HUES6 (cell line): ENCODE data around the gene OLFML3.

ENCODE experiments used
- H3K27ac ChIP-seq: 2 replicates; pipeline ENCODE4 v1.7.0; 2013; ENCODE audit warnings: low read depth, mild to moderate bottlenecking, low read length, inconsistent platforms
- H3K27me3 ChIP-seq: 2 replicates; pipeline ENCODE4 v1.6.1; 2013; ENCODE audit warnings: low read length; ENCODE audit not compliant: control insufficient read depth, insufficient read depth
- H3K36me3 ChIP-seq: 2 replicates; pipeline ENCODE4 v1.6.1; 2013; ENCODE audit warnings: low read length; ENCODE audit not compliant: control insufficient read depth, insufficient read depth
- H3K4me1 ChIP-seq: 2 replicates; pipeline ENCODE4 v1.6.1; 2013; ENCODE audit warnings: low read length; ENCODE audit not compliant: control insufficient read depth, insufficient read depth
- H3K4me3 ChIP-seq: 2 replicates; pipeline ENCODE4 v1.5.1; 2013; ENCODE audit warnings: low read depth, low read length
- H3K9ac ChIP-seq: one replicate; pipeline ENCODE4 v1.6.1; 2013; ENCODE audit warnings: mild to moderate bottlenecking, low read length
- H3K9me3 ChIP-seq: 2 replicates; pipeline ENCODE4 v1.6.1; 2013; ENCODE audit warnings: low read depth, low read length; ENCODE audit not compliant: control insufficient read depth, insufficient read depth

Gene OLFML3

GRCh38 chr1:113950908-113951307 lies 28.4 kb upstream of the OLFML3 start:
- H3K27me3 ChIP-seq, result no peaks in the 10 kb centered on the region
- no peak overlapping the region for H3K27ac ChIP-seq
- H3K9ac ChIP-seq, result no peak overlapping the region
- H3K4me3 ChIP-seq, result no peak overlapping the region
- peaks cover 12% of the 10 kb centered on the region for H3K36me3 ChIP-seq
- no peaks in the 10 kb centered on the region for H3K9me3 ChIP-seq
- H3K4me1 ChIP-seq, result peaks cover 20% of the 10 kb centered on the region

DNA sequence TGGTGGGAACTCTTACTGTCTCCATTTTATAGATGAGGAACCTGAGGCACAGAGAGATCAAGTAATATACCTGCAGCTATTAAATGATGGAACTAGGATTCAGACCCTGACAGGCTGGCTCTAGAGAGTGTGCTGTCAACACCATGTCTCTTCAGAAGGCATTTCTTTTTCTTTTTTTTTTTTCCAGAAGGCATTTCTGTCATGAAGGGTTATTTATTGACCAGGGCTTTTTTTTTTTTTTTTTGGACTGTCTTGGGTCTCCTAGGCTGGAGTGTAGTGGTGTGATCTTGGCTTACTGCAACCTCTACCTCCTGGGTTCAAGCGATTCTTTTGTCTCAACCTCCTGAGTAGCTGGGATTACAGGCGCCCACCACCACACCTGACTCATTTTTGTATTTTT lies 27.6 kb upstream of the OLFML3 start:
- peaks cover 18% of the 10 kb centered on the region for H3K36me3 ChIP-seq
- H3K27ac ChIP-seq, result no peak overlapping the region
- no peaks in the 10 kb centered on the region for H3K9me3 ChIP-seq
- H3K9ac ChIP-seq, result no peak overlapping the region
- H3K4me1 ChIP-seq, result peaks cover 15% of the 10 kb centered on the region
- H3K4me3 ChIP-seq, result no peak overlapping the region
- no peaks in the 10 kb centered on the region for H3K27me3 ChIP-seq

- Histone ChIP-seq H3K9me3 (no peaks in the 10 kb centered on the region), H3K4me1 (no peaks in the 10 kb centered on the region), H3K27me3 (no peaks in the 10 kb centered on the region), H3K4me3 (no peak overlapping the region), H3K36me3 (peaks cover 63% of the 10 kb centered on the region), H3K27ac (no peak overlapping the region), H3K9ac (no peak overlapping the region)
Measured at GRCh38 chr1:113957984-113958383, 21.3 kb upstream of the OLFML3 start.

GRCh38 chr1:113958691-113959090 lies 20.6 kb upstream of the OLFML3 start:
- H3K36me3 ChIP-seq, result peaks cover 68% of the 10 kb centered on the region
- no peak overlapping the region for H3K27ac ChIP-seq
- no peak overlapping the region for H3K4me3 ChIP-seq
- no peaks in the 10 kb centered on the region for H3K27me3 ChIP-seq
- H3K9me3 ChIP-seq, result no peaks in the 10 kb centered on the region
- H3K9ac ChIP-seq, result no peak overlapping the region
- no peaks in the 10 kb centered on the region for H3K4me1 ChIP-seq

- Histone ChIP-seq H3K9me3 (no peaks in the 10 kb centered on the region), H3K4me1 (no peaks in the 10 kb centered on the region; the same call in 1 of the 2 replicates), H3K36me3 (peaks cover 76% of the 10 kb centered on the region), H3K27ac (no peak overlapping the region), H3K27me3 (no peaks in the 10 kb centered on the region), H3K9ac (no peak overlapping the region), H3K4me3 (no peak overlapping the region)
Measured at GRCh38 chr1:113963281-113963906, 15.9 kb upstream of the OLFML3 start.

- no peak overlapping the region for H3K9ac ChIP-seq
- H3K27ac ChIP-seq, result no peak overlapping the region
- H3K27me3 ChIP-seq, result no peaks in the 10 kb centered on the region
- H3K9me3 ChIP-seq, result no peaks in the 10 kb centered on the region
- H3K4me1 ChIP-seq, result no peaks in the 10 kb centered on the region; the same call in 1 of the 2 replicates
- no peak overlapping the region for H3K4me3 ChIP-seq
- H3K36me3 ChIP-seq, result peaks cover 81% of the 10 kb centered on the region
Measured at GRCh38 chr1:113965703-113966412, 13.4 kb upstream of the OLFML3 start.

DNA sequence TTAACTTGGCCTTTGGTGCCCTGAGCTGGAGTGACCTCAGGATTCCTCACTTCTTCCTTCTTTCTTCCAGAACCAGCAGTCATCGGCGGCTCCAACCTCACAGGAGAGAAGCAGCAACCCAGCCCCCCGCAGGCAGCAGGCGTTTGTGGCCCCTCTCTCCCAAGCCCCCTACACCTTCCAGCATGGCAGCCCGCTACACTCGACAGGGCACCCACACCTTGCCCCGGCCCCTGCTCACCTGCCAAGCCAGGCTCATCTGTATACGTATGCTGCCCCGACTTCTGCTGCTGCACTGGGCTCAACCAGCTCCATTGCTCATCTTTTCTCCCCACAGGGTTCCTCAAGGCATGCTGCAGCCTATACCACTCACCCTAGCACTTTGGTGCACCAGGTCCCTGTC lies 6.3 kb upstream of the OLFML3 start:
- Histone ChIP-seq H3K9ac (no peak overlapping the region), H3K4me1 (peaks cover 30% of the 10 kb centered on the region), H3K36me3 (peaks cover 59% of the 10 kb centered on the region), H3K4me3 (no peak overlapping the region), H3K27ac (no peak overlapping the region), H3K9me3 (no peaks in the 10 kb centered on the region), H3K27me3 (no peaks in the 10 kb centered on the region)

DNA sequence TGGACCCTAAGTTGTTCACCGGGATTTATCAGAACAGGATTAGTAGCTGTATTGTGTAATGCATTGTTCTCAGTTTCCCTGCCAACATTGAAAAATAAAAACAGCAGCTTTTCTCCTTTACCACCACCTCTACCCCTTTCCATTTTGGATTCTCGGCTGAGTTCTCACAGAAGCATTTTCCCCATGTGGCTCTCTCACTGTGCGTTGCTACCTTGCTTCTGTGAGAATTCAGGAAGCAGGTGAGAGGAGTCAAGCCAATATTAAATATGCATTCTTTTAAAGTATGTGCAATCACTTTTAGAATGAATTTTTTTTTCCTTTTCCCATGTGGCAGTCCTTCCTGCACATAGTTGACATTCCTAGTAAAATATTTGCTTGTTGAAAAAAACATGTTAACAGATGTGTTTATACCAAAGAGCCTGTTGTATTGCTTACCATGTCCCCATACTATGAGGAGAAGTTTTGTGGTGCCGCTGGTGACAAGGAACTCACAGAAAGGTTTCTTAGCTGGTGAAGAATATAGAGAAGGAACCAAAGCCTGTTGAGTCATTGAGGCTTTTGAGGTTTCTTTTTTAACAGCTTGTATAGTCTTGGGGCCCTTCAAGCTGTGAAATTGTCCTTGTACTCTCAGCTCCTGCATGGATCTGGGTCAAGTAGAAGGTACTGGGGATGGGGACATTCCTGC lies 3.9 kb upstream of the OLFML3 start:
- Histone ChIP-seq H3K27ac (no peak overlapping the region), H3K36me3 (peaks cover 36% of the 10 kb centered on the region), H3K4me1 (peaks cover 48% of the 10 kb centered on the region), H3K27me3 (no peaks in the 10 kb centered on the region), H3K9ac (no peak overlapping the region), H3K9me3 (no peaks in the 10 kb centered on the region), H3K4me3 (no peak overlapping the region)

DNA sequence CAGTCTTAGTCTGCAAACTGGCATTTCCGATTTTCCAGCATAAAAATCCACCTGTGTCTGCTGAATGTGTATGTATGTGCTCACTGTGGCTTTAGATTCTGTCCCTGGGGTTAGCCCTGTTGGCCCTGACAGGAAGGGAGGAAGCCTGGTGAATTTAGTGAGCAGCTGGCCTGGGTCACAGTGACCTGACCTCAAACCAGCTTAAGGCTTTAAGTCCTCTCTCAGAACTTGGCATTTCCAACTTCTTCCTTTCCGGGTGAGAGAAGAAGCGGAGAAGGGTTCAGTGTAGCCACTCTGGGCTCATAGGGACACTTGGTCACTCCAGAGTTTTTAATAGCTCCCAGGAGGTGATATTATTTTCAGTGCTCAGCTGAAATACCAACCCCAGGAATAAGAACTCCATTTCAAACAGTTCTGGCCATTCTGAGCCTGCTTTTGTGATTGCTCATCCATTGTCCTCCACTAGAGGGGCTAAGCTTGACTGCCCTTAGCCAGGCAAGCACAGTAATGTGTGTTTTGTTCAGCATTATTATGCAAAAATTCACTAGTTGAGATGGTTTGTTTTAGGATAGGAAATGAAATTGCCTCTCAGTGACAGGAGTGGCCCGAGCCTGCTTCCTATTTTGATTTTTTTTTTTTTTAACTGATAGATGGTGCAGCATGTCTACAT lies 2.5 kb upstream of the OLFML3 start:
- H3K9me3 ChIP-seq, result no peaks in the 10 kb centered on the region
- H3K36me3 ChIP-seq, result peaks cover 37% of the 10 kb centered on the region
- no peaks in the 10 kb centered on the region for H3K27me3 ChIP-seq
- no peak overlapping the region for H3K4me3 ChIP-seq
- peak overlapping the region; percentile 3 for H3K9ac ChIP-seq
- peaks cover 62% of the 10 kb centered on the region for H3K4me1 ChIP-seq
- H3K27ac ChIP-seq, result peak overlapping the region; percentile 19; the same call in 1 of the 2 replicates

GRCh38 chr1:113977906-113978305 lies 1.4 kb upstream of the OLFML3 start:
- H3K27me3 ChIP-seq, result no peaks in the 10 kb centered on the region
- H3K9me3 ChIP-seq, result no peaks in the 10 kb centered on the region
- H3K9ac ChIP-seq, result no peak overlapping the region
- peak overlapping the region; percentile 42; the same call in 1 of the 2 replicates for H3K27ac ChIP-seq
- peaks cover 73% of the 10 kb centered on the region for H3K4me1 ChIP-seq
- H3K4me3 ChIP-seq, result no peak overlapping the region
- peaks cover 29% of the 10 kb centered on the region for H3K36me3 ChIP-seq
